Prostate gland (tissue), 2 donors: ENCODE data around the gene MS4A6A.

ENCODE experiments used
- POLR2A ChIP-seq: fragments of 450-650 bp; IDR thresholded peaks from one replicate; pipeline ENCODE4 v1.6.1; 2016; ENCODE audit warnings: antibody characterized with exemption, mild to moderate bottlenecking
- POLR2AphosphoS5 ChIP-seq: sonication (generic); formaldehyde crosslinking; IDR thresholded peaks from one replicate; pipeline ENCODE4 v1.6.1; 2017; ENCODE audit warnings: antibody characterized with exemption
- TF ChIP-seq, protein P1 (sequence below), 4 experiments: fragments of 200-600 bp in 2 of 4; fragments of 450-650 bp in 2 of 4; sonication (generic) in 2 of 4; IDR thresholded peaks; 1 replicate in 3 of 4; 2 replicates in 1 of 4; pipeline ENCODE4 v1.5.1; 2016 to 2019; ENCODE audit warnings: antibody characterized with exemption in 4 of 4, mild to moderate bottlenecking in 2 of 4, moderate library complexity in 2 of 4

DNA sequence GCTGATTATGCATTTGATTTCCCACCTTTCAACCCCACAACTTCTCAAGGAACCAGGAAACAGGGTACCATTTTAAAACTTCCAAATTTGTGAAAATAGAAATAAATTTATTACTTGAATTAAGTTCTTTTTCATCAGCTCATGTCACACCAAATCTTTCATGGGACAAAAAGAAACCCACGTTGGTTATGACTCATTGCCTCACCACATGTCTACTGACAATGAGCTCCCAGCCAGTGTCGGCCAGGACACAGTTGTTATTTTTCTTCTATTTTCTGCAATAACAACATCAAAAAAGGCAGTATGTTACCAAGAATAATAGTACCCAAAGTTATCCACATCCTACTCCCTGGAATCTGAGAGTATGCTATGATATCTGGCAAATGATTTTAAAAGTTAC lies 17.3 kb downstream of the MS4A6A start:
- TF ChIP-seq, protein P1, sequence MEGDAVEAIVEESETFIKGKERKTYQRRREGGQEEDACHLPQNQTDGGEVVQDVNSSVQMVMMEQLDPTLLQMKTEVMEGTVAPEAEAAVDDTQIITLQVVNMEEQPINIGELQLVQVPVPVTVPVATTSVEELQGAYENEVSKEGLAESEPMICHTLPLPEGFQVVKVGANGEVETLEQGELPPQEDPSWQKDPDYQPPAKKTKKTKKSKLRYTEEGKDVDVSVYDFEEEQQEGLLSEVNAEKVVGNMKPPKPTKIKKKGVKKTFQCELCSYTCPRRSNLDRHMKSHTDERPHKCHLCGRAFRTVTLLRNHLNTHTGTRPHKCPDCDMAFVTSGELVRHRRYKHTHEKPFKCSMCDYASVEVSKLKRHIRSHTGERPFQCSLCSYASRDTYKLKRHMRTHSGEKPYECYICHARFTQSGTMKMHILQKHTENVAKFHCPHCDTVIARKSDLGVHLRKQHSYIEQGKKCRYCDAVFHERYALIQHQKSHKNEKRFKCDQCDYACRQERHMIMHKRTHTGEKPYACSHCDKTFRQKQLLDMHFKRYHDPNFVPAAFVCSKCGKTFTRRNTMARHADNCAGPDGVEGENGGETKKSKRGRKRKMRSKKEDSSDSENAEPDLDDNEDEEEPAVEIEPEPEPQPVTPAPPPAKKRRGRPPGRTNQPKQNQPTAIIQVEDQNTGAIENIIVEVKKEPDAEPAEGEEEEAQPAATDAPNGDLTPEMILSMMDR (IDR thresholded peaks at IDR 0.05): no peak
- TF ChIP-seq POLR2A (no peak), POLR2AphosphoS5 (no peak)
